Loucy (cell line): ENCODE measurements around the gene GNAZ.

ENCODE experiments used
- EZH2phosphoT487 ChIP-seq: fragments of 200-600 bp; IDR thresholded peaks from 2 replicates; pipeline ENCODE4 v1.6.1; 2018; ENCODE audit warnings: antibody characterized with exemption, mild to moderate bottlenecking, moderate library complexity, borderline replicate concordance
- TF ChIP-seq, protein P1 (sequence below): fragments of 200-600 bp; sonication (generic); conservative IDR thresholded peaks from 2 replicates; pipeline ENCODE4 v1.5.1; 2014; ENCODE audit warnings: mild to moderate bottlenecking, antibody characterized with exemption, low read length

- TF ChIP-seq, protein P1, sequence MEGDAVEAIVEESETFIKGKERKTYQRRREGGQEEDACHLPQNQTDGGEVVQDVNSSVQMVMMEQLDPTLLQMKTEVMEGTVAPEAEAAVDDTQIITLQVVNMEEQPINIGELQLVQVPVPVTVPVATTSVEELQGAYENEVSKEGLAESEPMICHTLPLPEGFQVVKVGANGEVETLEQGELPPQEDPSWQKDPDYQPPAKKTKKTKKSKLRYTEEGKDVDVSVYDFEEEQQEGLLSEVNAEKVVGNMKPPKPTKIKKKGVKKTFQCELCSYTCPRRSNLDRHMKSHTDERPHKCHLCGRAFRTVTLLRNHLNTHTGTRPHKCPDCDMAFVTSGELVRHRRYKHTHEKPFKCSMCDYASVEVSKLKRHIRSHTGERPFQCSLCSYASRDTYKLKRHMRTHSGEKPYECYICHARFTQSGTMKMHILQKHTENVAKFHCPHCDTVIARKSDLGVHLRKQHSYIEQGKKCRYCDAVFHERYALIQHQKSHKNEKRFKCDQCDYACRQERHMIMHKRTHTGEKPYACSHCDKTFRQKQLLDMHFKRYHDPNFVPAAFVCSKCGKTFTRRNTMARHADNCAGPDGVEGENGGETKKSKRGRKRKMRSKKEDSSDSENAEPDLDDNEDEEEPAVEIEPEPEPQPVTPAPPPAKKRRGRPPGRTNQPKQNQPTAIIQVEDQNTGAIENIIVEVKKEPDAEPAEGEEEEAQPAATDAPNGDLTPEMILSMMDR, result no peak
- no peak for TF ChIP-seq EZH2phosphoT487
Measured at GRCh38 chr22:23137905-23138561, 67.7 kb downstream of the GNAZ start.
